SU-DHL-6 (cell line): ENCODE measurements around the gene LIFR.

Source experiments
- H2AFZ ChIP-seq: fragments of 200-600 bp; sonication (generic); 2 replicates; pipeline ENCODE4 v1.6.1; 2014; ENCODE audit warnings: low read depth, mild to moderate bottlenecking, moderate library complexity, mixed read lengths, antibody characterized with exemption, low read length; ENCODE audit not compliant: severe bottlenecking
- H3F3A ChIP-seq: fragments of 200-600 bp; shearing (Covaris generic); 2 replicates; pipeline ENCODE4 v1.6.0; 2016; ENCODE audit warnings: antibody characterized with exemption, mild to moderate bottlenecking; ENCODE audit not compliant: insufficient read depth
- H3K27ac ChIP-seq: fragments of 200-600 bp; sonication (generic); 2 replicates; pipeline ENCODE4 v1.5.1; 2016; ENCODE audit warnings: low read depth, mild to moderate bottlenecking, low read length, moderate library complexity, mixed read lengths
- H3K27me3 ChIP-seq: fragments of 200-600 bp; sonication (generic), shearing (Covaris generic); 2 replicates; pipeline ENCODE4 v1.6.0; 2014; ENCODE audit warnings: mild to moderate bottlenecking, low read length
- H3K36me3 ChIP-seq: fragments of 200-600 bp; sonication (generic); 2 replicates; pipeline ENCODE4 v1.6.1; 2014; ENCODE audit warnings: mild to moderate bottlenecking, low read length, mixed read lengths
- H3K4me2 ChIP-seq: fragments of 300-600, 200-600 bp; shearing (Covaris generic), sonication (generic); 2 replicates; pipeline ENCODE4 v1.6.0; 2014; ENCODE audit warnings: low read length, low read depth, mild to moderate bottlenecking; ENCODE audit not compliant: poor library complexity, severe bottlenecking
- H3K4me3 ChIP-seq: fragments of 200-600 bp; sonication (generic); 2 replicates; pipeline ENCODE4 v1.5.1; 2014; ENCODE audit warnings: antibody characterized with exemption, low read length, mild to moderate bottlenecking, mixed read lengths; ENCODE audit not compliant: insufficient read depth, poor library complexity, severe bottlenecking
- H3K79me2 ChIP-seq: fragments of 200-600 bp; sonication (generic); 2 replicates; pipeline ENCODE4 v1.6.1; 2014; ENCODE audit warnings: mild to moderate bottlenecking, low read length, moderate library complexity; ENCODE audit not compliant: insufficient read depth
- H3K9ac ChIP-seq: fragments of 200-600 bp; sonication (generic); 2 replicates; pipeline ENCODE4 v1.7.0; 2014; ENCODE audit warnings: mild to moderate bottlenecking, low read length
- H3K9me2 ChIP-seq: fragments of 200-600 bp; sonication (generic); replicated peaks from 2 replicates; pipeline ENCODE4 v1.6.1; 2014; ENCODE audit warnings: low read length; ENCODE audit not compliant: insufficient read depth
- H3K9me3 ChIP-seq: fragments of 200-600 bp; sonication (generic); 2 replicates; pipeline ENCODE4 v1.6.1; 2014; ENCODE audit warnings: low read length, mixed read lengths; ENCODE audit not compliant: insufficient read depth
- H4K20me1 ChIP-seq: fragments of 200-600 bp; sonication (generic); 2 replicates; pipeline ENCODE4 v1.6.1; 2014; ENCODE audit warnings: low read depth, mild to moderate bottlenecking, antibody characterized with exemption, low read length, moderate library complexity, mixed read lengths
- EZH2phosphoT487 ChIP-seq: fragments of 200-600 bp; sonication (generic), shearing (Covaris generic); conservative IDR thresholded peaks from 2 replicates; pipeline ENCODE4 v1.6.1; 2018; ENCODE audit warnings: mild to moderate bottlenecking, antibody characterized with exemption, low read length, moderate library complexity, mixed read lengths
- TF ChIP-seq, protein P1 (sequence below): fragments of 200-600 bp; sonication (generic); IDR thresholded peaks from one replicate; pipeline ENCODE4 v1.5.1; 2017; ENCODE audit warnings: antibody characterized with exemption, mild to moderate bottlenecking, low read length, moderate library complexity; ENCODE audit not compliant: insufficient read depth, poor library complexity, severe bottlenecking

LIFR gene

GRCh38 chr5:38447786-38448185, 108.7 kb downstream of the LIFR start:
- H3K27ac ChIP-seq: no peak overlapping the region
- no peaks in the 10 kb centered on the region for H3K79me2 ChIP-seq
- no peaks in the 10 kb centered on the region for H4K20me1 ChIP-seq
- no peaks in the 10 kb centered on the region for H3K9me3 ChIP-seq
- no peak overlapping the region for H3K4me3 ChIP-seq
- H3K9me2 ChIP-seq: no peaks in the 10 kb centered on the region
- no peaks in the 10 kb centered on the region for H3K27me3 ChIP-seq
- H2AFZ ChIP-seq: no peak overlapping the region
- no peak overlapping the region for H3K9ac ChIP-seq
- H3K36me3 ChIP-seq: no peaks in the 10 kb centered on the region
- H3F3A ChIP-seq: no peaks in the 10 kb centered on the region
- no peak overlapping the region for H3K4me2 ChIP-seq
- TF ChIP-seq, protein P1, sequence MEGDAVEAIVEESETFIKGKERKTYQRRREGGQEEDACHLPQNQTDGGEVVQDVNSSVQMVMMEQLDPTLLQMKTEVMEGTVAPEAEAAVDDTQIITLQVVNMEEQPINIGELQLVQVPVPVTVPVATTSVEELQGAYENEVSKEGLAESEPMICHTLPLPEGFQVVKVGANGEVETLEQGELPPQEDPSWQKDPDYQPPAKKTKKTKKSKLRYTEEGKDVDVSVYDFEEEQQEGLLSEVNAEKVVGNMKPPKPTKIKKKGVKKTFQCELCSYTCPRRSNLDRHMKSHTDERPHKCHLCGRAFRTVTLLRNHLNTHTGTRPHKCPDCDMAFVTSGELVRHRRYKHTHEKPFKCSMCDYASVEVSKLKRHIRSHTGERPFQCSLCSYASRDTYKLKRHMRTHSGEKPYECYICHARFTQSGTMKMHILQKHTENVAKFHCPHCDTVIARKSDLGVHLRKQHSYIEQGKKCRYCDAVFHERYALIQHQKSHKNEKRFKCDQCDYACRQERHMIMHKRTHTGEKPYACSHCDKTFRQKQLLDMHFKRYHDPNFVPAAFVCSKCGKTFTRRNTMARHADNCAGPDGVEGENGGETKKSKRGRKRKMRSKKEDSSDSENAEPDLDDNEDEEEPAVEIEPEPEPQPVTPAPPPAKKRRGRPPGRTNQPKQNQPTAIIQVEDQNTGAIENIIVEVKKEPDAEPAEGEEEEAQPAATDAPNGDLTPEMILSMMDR: no peak
- TF ChIP-seq EZH2phosphoT487: no peak

DNA sequence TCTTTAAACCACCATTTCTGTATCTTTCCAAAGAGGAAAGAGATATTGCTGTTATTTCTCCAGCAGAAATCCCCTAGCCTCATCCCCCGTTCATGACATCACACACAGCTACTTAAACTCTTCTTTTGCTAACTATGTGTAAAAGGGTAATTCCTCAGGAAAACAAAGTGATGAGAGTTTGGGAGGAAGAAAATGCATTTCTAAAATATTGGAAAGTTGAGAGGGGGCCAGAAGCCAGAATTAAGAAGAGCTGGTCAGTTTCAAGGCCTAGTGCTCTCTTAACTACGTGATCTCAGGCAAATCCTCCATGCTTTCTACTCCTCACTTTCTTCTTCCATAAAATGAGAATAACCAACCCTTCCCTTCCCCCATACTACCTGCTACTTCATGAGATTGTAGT, 109.4 kb downstream of the LIFR start:
- Histone ChIP-seq H3K36me3 (no peaks in the 10 kb centered on the region), H3K4me2 (no peak overlapping the region), H3K9me2 (no peaks in the 10 kb centered on the region), H3K27ac (no peak overlapping the region), H3K27me3 (no peaks in the 10 kb centered on the region), H3K4me3 (no peak overlapping the region), H4K20me1 (no peaks in the 10 kb centered on the region), H3K9ac (no peak overlapping the region), H2AFZ (no peak overlapping the region), H3K79me2 (no peaks in the 10 kb centered on the region), H3K9me3 (no peaks in the 10 kb centered on the region), H3F3A (no peaks in the 10 kb centered on the region)
- TF ChIP-seq, protein P1: no peak
- no peak for TF ChIP-seq EZH2phosphoT487

- H3K9ac ChIP-seq: no peak overlapping the region
- H3K27me3 ChIP-seq: no peaks in the 10 kb centered on the region
- no peaks in the 10 kb centered on the region for H3K9me3 ChIP-seq
- no peak overlapping the region for H3K4me2 ChIP-seq
- no peaks in the 10 kb centered on the region for H3F3A ChIP-seq
- no peaks in the 10 kb centered on the region for H4K20me1 ChIP-seq
- H3K4me3 ChIP-seq: no peak overlapping the region
- no peaks in the 10 kb centered on the region for H3K36me3 ChIP-seq
- no peak overlapping the region for H3K27ac ChIP-seq
- H3K79me2 ChIP-seq: no peaks in the 10 kb centered on the region
- H2AFZ ChIP-seq: no peak overlapping the region
- TF ChIP-seq, protein P1: no peak
- no peak for TF ChIP-seq EZH2phosphoT487
- H3K9me2 ChIP-seq: no peaks in the 10 kb centered on the region
These were observed 110.4 kb downstream of the LIFR start for GRCh38 chr5:38446029-38446522.
